ENCODE data around the gene TAF6. TPM values are rescaled to one million over a fixed set of nuclear protein-coding genes. Genes with fewer than 3 reads are reported as not detected.

The TAF6 gene
- total and polyA plus RNA-seq, 5 donors from 2014 or later = 17.9 to 47.1 (median 23.2) TPM

DNA sequence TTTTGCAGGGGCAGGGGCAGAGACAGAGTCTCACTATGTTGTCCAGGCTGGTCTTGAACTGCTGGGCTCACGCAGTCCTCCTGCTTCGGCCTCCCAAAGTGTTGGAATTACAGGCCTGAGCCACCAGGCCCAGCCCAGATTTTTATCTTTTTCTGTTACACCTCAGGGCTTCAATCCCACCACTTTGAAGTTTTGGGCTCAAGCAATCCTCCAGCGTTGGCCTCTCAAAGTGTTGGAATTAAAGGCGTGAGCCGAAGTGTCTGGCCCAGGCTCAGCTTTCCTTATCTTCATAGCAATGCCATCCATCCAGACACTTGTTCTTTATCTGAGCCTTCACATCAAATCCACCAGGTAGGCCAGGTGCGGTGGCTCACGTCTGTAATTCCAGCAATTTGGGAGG lies 4.1 kb downstream of the TAF6 start:
- Histone ChIP-seq H3K27me3 (ENCODE audit: control insufficient read depth, insufficient read depth, low read length) (no peaks in the 10 kb centered on the region), H3K36me3 (ENCODE audit: control insufficient read depth, insufficient read depth, low read length) (peaks cover 27% of the 10 kb centered on the region), H3K4me3 (ENCODE audit: low read depth, low read length) (no peak overlapping the region), H3K4me1 (ENCODE audit: control insufficient read depth, insufficient read depth, low read length, poor library complexity, severe bottlenecking) (peaks cover 15% of the 10 kb centered on the region), H3K9me3 (ENCODE audit: control insufficient read depth in 2 of 2, low read length in 2 of 2) (no peaks in the 10 kb centered on the region), H3K27ac (ENCODE audit: insufficient read depth, low read length, poor library complexity, severe bottlenecking) (no peak overlapping the region)
- Mint-ChIP-seq H3K9me3 (no peaks in the 10 kb centered on the region), H3K4me1 (peaks cover 0 to 16% (median 5%) of the 10 kb centered on the region in 4 donors), H3K27ac (no peak overlapping the region), H3K27me3 (no peaks in the 10 kb centered on the region), H3K4me3 (no peak overlapping the region), H3K36me3 (peaks cover 12% of the 10 kb centered on the region)
- no peak for DNase-seq
- ATAC-seq (ENCODE audit: low read depth in 2 of 2) = no peak

DNA sequence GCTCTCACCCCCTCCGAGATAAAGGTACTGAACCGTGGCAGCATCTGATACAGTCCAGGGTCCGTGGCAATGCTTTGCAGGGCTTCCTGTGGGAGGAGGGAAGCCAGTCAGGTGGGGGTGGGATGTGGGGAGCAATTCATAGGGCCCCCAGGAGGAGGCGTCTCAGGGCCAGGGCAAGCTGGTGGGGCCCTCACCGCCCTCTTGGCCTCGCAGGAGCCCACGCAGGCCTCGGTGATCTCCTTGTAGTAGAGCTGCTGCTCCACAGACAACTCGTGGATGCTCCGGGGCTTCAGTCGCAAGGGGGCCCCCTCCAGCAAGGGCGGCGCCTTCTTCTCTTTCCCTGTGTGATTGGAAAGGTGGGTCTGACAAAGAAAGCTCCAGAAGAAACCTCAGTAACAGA lies 7.2 kb downstream of the TAF6 start:
- Histone ChIP-seq H3K4me1 (ENCODE audit: control insufficient read depth, insufficient read depth, low read length, poor library complexity, severe bottlenecking) (no peaks in the 10 kb centered on the region), H3K36me3 (ENCODE audit: control insufficient read depth, insufficient read depth, low read length) (peaks cover 48% of the 10 kb centered on the region), H3K27ac (ENCODE audit: insufficient read depth, low read length, poor library complexity, severe bottlenecking) (no peak overlapping the region), H3K4me3 (ENCODE audit: low read depth, low read length) (no peak overlapping the region), H3K9me3 (ENCODE audit: control insufficient read depth in 2 of 2, low read length in 2 of 2) (no peaks in the 10 kb centered on the region), H3K27me3 (ENCODE audit: control insufficient read depth, insufficient read depth, low read length) (no peaks in the 10 kb centered on the region)
- Mint-ChIP-seq H3K4me3 (no peak overlapping the region), H3K9me3 (no peaks in the 10 kb centered on the region), H3K27ac (no peak overlapping the region), H3K27me3 (no peaks in the 10 kb centered on the region), H3K36me3 (peaks cover 23% of the 10 kb centered on the region), H3K4me1 (peaks cover 0 to 4% (median 0%) of the 10 kb centered on the region in 4 donors)
- no peak for DNase-seq
- no peak for ATAC-seq (ENCODE audit: low read depth in 2 of 2)

GRCh38 chr7:100111156-100111555 lies 8.0 kb downstream of the TAF6 start:
- H3K9me3 Mint-ChIP-seq = no peaks in the 10 kb centered on the region
- no peaks in the 10 kb centered on the region for H3K27me3 Mint-ChIP-seq
- H3K4me1 Mint-ChIP-seq = no peaks in the 10 kb centered on the region
- H3K4me3 Mint-ChIP-seq = no peak overlapping the region
- Histone ChIP-seq H3K36me3 (ENCODE audit: control insufficient read depth, insufficient read depth, low read length) (peaks cover 49% of the 10 kb centered on the region), H3K27ac (ENCODE audit: insufficient read depth, low read length, poor library complexity, severe bottlenecking) (no peak overlapping the region), H3K27me3 (ENCODE audit: control insufficient read depth, insufficient read depth, low read length) (no peaks in the 10 kb centered on the region), H3K4me3 (ENCODE audit: low read depth, low read length) (no peak overlapping the region), H3K4me1 (ENCODE audit: control insufficient read depth, insufficient read depth, low read length, poor library complexity, severe bottlenecking) (no peaks in the 10 kb centered on the region), H3K9me3 (ENCODE audit: control insufficient read depth in 2 of 2, low read length in 2 of 2) (no peaks in the 10 kb centered on the region)
- ATAC-seq (ENCODE audit: low read depth in 2 of 2) (no peak), DNase-seq (no peak)
- H3K27ac Mint-ChIP-seq = no peak overlapping the region
- peaks cover 23% of the 10 kb centered on the region for H3K36me3 Mint-ChIP-seq

GRCh38 chr7:100109521-100110163 lies 9.5 kb downstream of the TAF6 start:
- H3K27me3 Mint-ChIP-seq = no peaks in the 10 kb centered on the region
- Histone ChIP-seq H3K36me3 (ENCODE audit: control insufficient read depth, insufficient read depth, low read length) (peaks cover 49% of the 10 kb centered on the region), H3K4me1 (ENCODE audit: control insufficient read depth, insufficient read depth, low read length, poor library complexity, severe bottlenecking) (no peaks in the 10 kb centered on the region), H3K4me3 (ENCODE audit: low read depth, low read length) (no peak overlapping the region), H3K9me3 (ENCODE audit: control insufficient read depth in 2 of 2, low read length in 2 of 2) (no peaks in the 10 kb centered on the region), H3K27ac (ENCODE audit: insufficient read depth, low read length, poor library complexity, severe bottlenecking) (no peak overlapping the region), H3K27me3 (ENCODE audit: control insufficient read depth, insufficient read depth, low read length) (no peaks in the 10 kb centered on the region)
- H3K27ac Mint-ChIP-seq = no peak overlapping the region
- no peak for DNase-seq
- no peak overlapping the region for H3K4me3 Mint-ChIP-seq
- H3K36me3 Mint-ChIP-seq = peaks cover 23% of the 10 kb centered on the region
- no peak for ATAC-seq (ENCODE audit: low read depth in 2 of 2)
- H3K4me1 Mint-ChIP-seq = no peaks in the 10 kb centered on the region
- H3K9me3 Mint-ChIP-seq = no peaks in the 10 kb centered on the region

- no peak overlapping the region for H3K27ac Mint-ChIP-seq
- H3K4me1 Mint-ChIP-seq = peaks cover 0 to 2% (median 0%) of the 10 kb centered on the region in 4 donors
- H3K27ac ChIP-seq (ENCODE audit: insufficient read depth, low read length, poor library complexity, severe bottlenecking) = no peak overlapping the region
- DNase-seq = no peak
- H3K27me3 ChIP-seq (ENCODE audit: control insufficient read depth, insufficient read depth, low read length) = no peaks in the 10 kb centered on the region
- no peaks in the 10 kb centered on the region for H3K9me3 Mint-ChIP-seq
- ATAC-seq (ENCODE audit: low read depth in 2 of 2) = no peak
- no peak overlapping the region for H3K4me3 ChIP-seq (ENCODE audit: low read depth, low read length)
- H3K4me3 Mint-ChIP-seq = peak overlapping the region in 2 of 4 donors; percentile 44 to 71
- no peaks in the 10 kb centered on the region for H3K4me1 ChIP-seq (ENCODE audit: control insufficient read depth, insufficient read depth, low read length, poor library complexity, severe bottlenecking)
- H3K36me3 Mint-ChIP-seq = peaks cover 23% of the 10 kb centered on the region
- H3K36me3 ChIP-seq (ENCODE audit: control insufficient read depth, insufficient read depth, low read length) = peaks cover 38% of the 10 kb centered on the region
- no peaks in the 10 kb centered on the region for H3K27me3 Mint-ChIP-seq
- H3K9me3 ChIP-seq (ENCODE audit: control insufficient read depth in 2 of 2, low read length in 2 of 2) = no peaks in the 10 kb centered on the region
Measured at GRCh38 chr7:100107890-100108289, 11.3 kb downstream of the TAF6 start.

DNA sequence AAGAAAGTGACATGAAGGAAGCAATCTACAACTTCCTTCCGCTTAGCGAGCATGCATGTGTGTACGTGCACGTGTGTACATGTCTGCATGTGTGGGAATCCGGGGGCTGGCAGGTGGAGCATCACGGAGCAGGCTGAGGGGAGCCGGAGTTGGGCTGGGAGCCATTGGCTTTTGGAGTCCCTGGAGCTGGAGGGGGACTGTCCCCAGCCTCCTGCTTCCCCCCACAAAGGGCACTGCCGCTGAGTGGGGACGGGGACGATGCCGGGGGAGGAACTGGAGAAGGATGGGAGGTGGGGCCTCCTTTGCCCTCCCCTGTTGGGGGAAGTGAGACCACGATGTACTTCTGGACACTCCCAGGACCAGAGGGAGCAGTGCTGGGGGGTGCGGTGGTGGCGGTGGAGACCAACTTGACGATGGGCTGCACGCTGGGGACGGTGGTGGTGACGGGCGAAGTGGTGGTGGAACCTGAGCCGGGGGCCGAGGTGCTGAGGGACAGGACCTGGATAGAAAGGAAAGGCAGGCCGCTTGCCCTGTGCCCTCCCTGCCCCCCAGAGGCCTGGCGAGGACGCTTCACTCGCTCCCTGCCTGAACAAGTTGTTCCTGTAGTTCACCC lies 11.9 kb downstream of the TAF6 start:
- Mint-ChIP-seq H3K4me1 (peaks cover 0 to 8% (median 0%) of the 10 kb centered on the region in 4 donors), H3K27ac (no peak overlapping the region), H3K9me3 (peaks cover 0 to 2% (median 0%) of the 10 kb centered on the region in 7 donors), H3K4me3 (peak overlapping the region in 2 of 4 donors; percentile 44 to 48), H3K27me3 (no peaks in the 10 kb centered on the region), H3K36me3 (peaks cover 19% of the 10 kb centered on the region)
- ATAC-seq (ENCODE audit: low read depth in 2 of 2) (no peak), DNase-seq (no peak)
- Histone ChIP-seq H3K9me3 (ENCODE audit: control insufficient read depth in 2 of 2, low read length in 2 of 2) (no peaks in the 10 kb centered on the region), H3K4me1 (ENCODE audit: control insufficient read depth, insufficient read depth, low read length, poor library complexity, severe bottlenecking) (peaks cover 3% of the 10 kb centered on the region), H3K27ac (ENCODE audit: insufficient read depth, low read length, poor library complexity, severe bottlenecking) (no peak overlapping the region), H3K27me3 (ENCODE audit: control insufficient read depth, insufficient read depth, low read length) (no peaks in the 10 kb centered on the region), H3K4me3 (ENCODE audit: low read depth, low read length) (no peak overlapping the region), H3K36me3 (ENCODE audit: control insufficient read depth, insufficient read depth, low read length) (peaks cover 37% of the 10 kb centered on the region)

- Mint-ChIP-seq H3K27ac (no peak overlapping the region), H3K27me3 (no peaks in the 10 kb centered on the region), H3K36me3 (peaks cover 19% of the 10 kb centered on the region), H3K9me3 (peaks cover 0 to 2% (median 0%) of the 10 kb centered on the region in 7 donors), H3K4me3 (peak overlapping the region in 1 of 4 donors; percentile 48), H3K4me1 (peaks cover 0 to 8% (median under 1%) of the 10 kb centered on the region in 4 donors)
- Histone ChIP-seq H3K36me3 (ENCODE audit: control insufficient read depth, insufficient read depth, low read length) (peaks cover 33% of the 10 kb centered on the region), H3K27me3 (ENCODE audit: control insufficient read depth, insufficient read depth, low read length) (no peaks in the 10 kb centered on the region), H3K27ac (ENCODE audit: insufficient read depth, low read length, poor library complexity, severe bottlenecking) (no peak overlapping the region), H3K9me3 (ENCODE audit: control insufficient read depth in 2 of 2, low read length in 2 of 2) (no peaks in the 10 kb centered on the region), H3K4me1 (ENCODE audit: control insufficient read depth, insufficient read depth, low read length, poor library complexity, severe bottlenecking) (peaks cover 9% of the 10 kb centered on the region), H3K4me3 (ENCODE audit: low read depth, low read length) (no peak overlapping the region)
- ATAC-seq (ENCODE audit: low read depth in 2 of 2) (no peak), DNase-seq (no peak)
Measured at GRCh38 chr7:100106633-100107032, 12.5 kb downstream of the TAF6 start.

DNA sequence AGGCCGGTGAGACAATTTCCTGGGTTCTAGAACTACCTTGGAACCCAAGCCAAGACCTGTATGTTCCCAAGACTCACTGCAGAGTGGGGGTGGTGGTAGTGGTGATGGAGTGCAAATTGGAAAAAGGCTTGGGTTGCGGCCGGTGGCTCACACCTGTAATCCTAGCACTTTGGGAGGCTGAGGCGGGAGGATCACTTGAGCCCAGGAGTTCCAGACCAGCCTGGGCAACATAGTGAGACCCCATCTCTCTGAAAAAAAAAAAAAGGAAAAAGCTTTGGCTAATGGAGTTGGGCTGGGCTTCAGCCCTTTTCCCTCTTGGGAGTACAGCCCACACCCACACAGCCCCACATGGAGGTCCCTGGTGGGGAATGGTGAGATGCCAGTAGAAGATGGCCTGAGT lies 13.6 kb downstream of the TAF6 start:
- no peak overlapping the region for H3K27ac ChIP-seq (ENCODE audit: insufficient read depth, low read length, poor library complexity, severe bottlenecking)
- Mint-ChIP-seq H3K27ac (no peak overlapping the region), H3K9me3 (peaks cover 0 to 2% (median 0%) of the 10 kb centered on the region in 7 donors), H3K36me3 (peaks cover 14% of the 10 kb centered on the region), H3K4me1 (peaks cover 0 to 12% (median 4%) of the 10 kb centered on the region in 4 donors), H3K4me3 (peak overlapping the region in 1 of 4 donors; percentile 7), H3K27me3 (peaks cover 9% of the 10 kb centered on the region)
- ATAC-seq (ENCODE audit: low read depth in 2 of 2) (no peak), DNase-seq (no peak)
- H3K4me3 ChIP-seq (ENCODE audit: low read depth, low read length) = no peak overlapping the region
- H3K36me3 ChIP-seq (ENCODE audit: control insufficient read depth, insufficient read depth, low read length) = peaks cover 22% of the 10 kb centered on the region
- no peaks in the 10 kb centered on the region for H3K27me3 ChIP-seq (ENCODE audit: control insufficient read depth, insufficient read depth, low read length)
- peaks cover 12% of the 10 kb centered on the region for H3K4me1 ChIP-seq (ENCODE audit: control insufficient read depth, insufficient read depth, low read length, poor library complexity, severe bottlenecking)
- H3K9me3 ChIP-seq (ENCODE audit: control insufficient read depth in 2 of 2, low read length in 2 of 2) = no peaks in the 10 kb centered on the region

Data from CD4-positive, CD25-positive, alpha-beta regulatory T cell (primary cell).